ENCODE data around the gene HTR1D. TPM values are rescaled to one million over a fixed set of nuclear protein-coding genes. Genes with fewer than 3 reads are reported as not detected.

The HTR1D gene
- total RNA-seq, 1 experiment from 2014 or later, result 3.1 TPM

DNA sequence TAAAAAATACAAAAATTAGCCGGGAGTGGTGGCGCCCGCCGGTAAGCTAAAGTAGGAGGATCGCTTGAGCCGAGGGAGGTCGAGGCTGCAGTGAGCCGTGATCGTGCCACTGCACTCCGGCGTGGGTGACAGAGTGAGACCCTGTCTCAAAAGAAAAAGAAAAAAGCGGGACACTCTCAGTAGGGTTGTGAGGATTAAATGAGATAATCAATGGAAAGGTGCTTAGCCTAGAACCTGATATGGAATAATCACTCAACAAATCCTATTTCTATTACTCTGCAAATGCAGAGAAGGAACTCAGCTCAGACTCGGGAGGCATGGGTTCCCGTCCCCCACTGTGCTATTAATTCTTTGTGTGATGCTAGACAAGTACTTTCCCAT, 48.1 kb downstream of the HTR1D start:
- no peak overlapping the region for H2BK20ac ChIP-seq (ENCODE audit: low read depth, low read length, poor library complexity, severe bottlenecking)
- no peak overlapping the region for H3K9ac ChIP-seq (ENCODE audit: extremely low read depth, insufficient read length, low read length)
- no peak overlapping the region for H2AK5ac ChIP-seq (ENCODE audit: insufficient read length, low read length)
- DNase-seq, result no peak
- TF ChIP-seq, protein P1, sequence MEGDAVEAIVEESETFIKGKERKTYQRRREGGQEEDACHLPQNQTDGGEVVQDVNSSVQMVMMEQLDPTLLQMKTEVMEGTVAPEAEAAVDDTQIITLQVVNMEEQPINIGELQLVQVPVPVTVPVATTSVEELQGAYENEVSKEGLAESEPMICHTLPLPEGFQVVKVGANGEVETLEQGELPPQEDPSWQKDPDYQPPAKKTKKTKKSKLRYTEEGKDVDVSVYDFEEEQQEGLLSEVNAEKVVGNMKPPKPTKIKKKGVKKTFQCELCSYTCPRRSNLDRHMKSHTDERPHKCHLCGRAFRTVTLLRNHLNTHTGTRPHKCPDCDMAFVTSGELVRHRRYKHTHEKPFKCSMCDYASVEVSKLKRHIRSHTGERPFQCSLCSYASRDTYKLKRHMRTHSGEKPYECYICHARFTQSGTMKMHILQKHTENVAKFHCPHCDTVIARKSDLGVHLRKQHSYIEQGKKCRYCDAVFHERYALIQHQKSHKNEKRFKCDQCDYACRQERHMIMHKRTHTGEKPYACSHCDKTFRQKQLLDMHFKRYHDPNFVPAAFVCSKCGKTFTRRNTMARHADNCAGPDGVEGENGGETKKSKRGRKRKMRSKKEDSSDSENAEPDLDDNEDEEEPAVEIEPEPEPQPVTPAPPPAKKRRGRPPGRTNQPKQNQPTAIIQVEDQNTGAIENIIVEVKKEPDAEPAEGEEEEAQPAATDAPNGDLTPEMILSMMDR (conservative IDR thresholded peaks at IDR 0.05), result no peak
- no peak overlapping the region for H3K27ac ChIP-seq (ENCODE audit: insufficient read length, low read depth, low read length)
- peaks cover 6% of the 10 kb centered on the region for H3K23me2 ChIP-seq (ENCODE audit: insufficient read length, low read depth, low read length, poor library complexity, severe bottlenecking)
- 0 out of 5 replicates have a peak, but pooled peaks cover 0 to 2% of the 10 kb centered on the region in 2 experiments for H3K9me3 Mint-ChIP-seq
- peak overlapping the region; percentile 97 to 98 for H3K4me3 Mint-ChIP-seq
- H3K23ac ChIP-seq (ENCODE audit: insufficient read length, low read depth, low read length), result no peak overlapping the region
- H4K5ac ChIP-seq (ENCODE audit: insufficient read length, low read depth, low read length), result no peak overlapping the region
- H2BK12ac ChIP-seq (ENCODE audit: insufficient read length, low read depth, low read length), result no peak overlapping the region
- H3K36me3 Mint-ChIP-seq (ENCODE audit: insufficient read depth in 1 of 3, low read depth in 3 of 3), result peaks cover 0 to 4% (median 2%) of the 10 kb centered on the region in 3 experiments; a peak in 3 of 7 replicates
- H2AFZ ChIP-seq (ENCODE audit: low read length), result no peak overlapping the region
- H3K9me3 ChIP-seq (ENCODE audit: control insufficient read depth, low read depth, low read length), result no peaks in the 10 kb centered on the region
- H3K4me2 ChIP-seq (ENCODE audit: insufficient read depth, insufficient read length, low read length), result peak overlapping the region; percentile 30
- peaks cover 2% of the 10 kb centered on the region for H3K79me1 ChIP-seq (ENCODE audit: insufficient read depth, low read depth, low read length, poor library complexity, severe bottlenecking)
- H3K4ac ChIP-seq (ENCODE audit: low read depth, low read length), result no peak overlapping the region
- H4K20me1 ChIP-seq (ENCODE audit: control insufficient read depth, insufficient read depth, insufficient read length), result no peaks in the 10 kb centered on the region
- H3K56ac ChIP-seq (ENCODE audit: insufficient read length, low read depth, low read length), result no peak overlapping the region
- H3K4me1 ChIP-seq (ENCODE audit: insufficient read depth, low read length), result no peaks in the 10 kb centered on the region; the same call in 1 of the 2 replicates
- H3K18ac ChIP-seq (ENCODE audit: insufficient read length, low read depth, low read length), result peak overlapping the region; percentile 69
- H2BK5ac ChIP-seq (ENCODE audit: insufficient read length, low read length), result no peak overlapping the region
- no peak overlapping the region for H2BK120ac ChIP-seq (ENCODE audit: low read depth, low read length, poor library complexity, severe bottlenecking)
- H2BK15ac ChIP-seq (ENCODE audit: low read depth, low read length), result no peak overlapping the region
- H3K27ac Mint-ChIP-seq, result no peak overlapping the region; a peak in 1 of 7 replicates
- H3K14ac ChIP-seq (ENCODE audit: insufficient read depth, low read length), result no peak overlapping the region
- no peak overlapping the region for H4K91ac ChIP-seq (ENCODE audit: insufficient read length, low read depth, low read length)
- H3K27me3 Mint-ChIP-seq (ENCODE audit: low read depth), result peaks cover 4% of the 10 kb centered on the region
- H3K79me2 ChIP-seq (ENCODE audit: insufficient read depth, low read length), result peaks cover 24% of the 10 kb centered on the region; the same call in 1 of the 2 replicates
- no peaks in the 10 kb centered on the region; the same call in 1 of the 2 replicates for H3K27me3 ChIP-seq (ENCODE audit: insufficient read depth, low read length)
- WGBS (ENCODE audit: extremely low coverage, insufficient read length, low lambda C conversion rate), result no CpG with 5 or more reads among the region's 14 CpGs
- H3T11ph ChIP-seq (ENCODE audit: low read length), result no peak overlapping the region
- peaks cover 27 to 31% of the 10 kb centered on the region in 2 experiments for H3K4me1 Mint-ChIP-seq
- H4K8ac ChIP-seq (replicated peaks; ENCODE audit: insufficient read length, low read depth, low read length), result no peak overlapping the region

Data from H9 (cell line).